NCI-H1694 (cell line): ENCODE data around the gene OASL.
"Not testable (repeated sequence)": the region's sequence is repeated elsewhere in the genome, so short reads cannot be mapped to it uniquely, and the experiment has no call there.

Experiments used
- DNase-seq: peaks from one replicate; lab custom pipeline; 2025; lab: John Stamatoyannopoulos, UW

Gene OASL

DNA sequence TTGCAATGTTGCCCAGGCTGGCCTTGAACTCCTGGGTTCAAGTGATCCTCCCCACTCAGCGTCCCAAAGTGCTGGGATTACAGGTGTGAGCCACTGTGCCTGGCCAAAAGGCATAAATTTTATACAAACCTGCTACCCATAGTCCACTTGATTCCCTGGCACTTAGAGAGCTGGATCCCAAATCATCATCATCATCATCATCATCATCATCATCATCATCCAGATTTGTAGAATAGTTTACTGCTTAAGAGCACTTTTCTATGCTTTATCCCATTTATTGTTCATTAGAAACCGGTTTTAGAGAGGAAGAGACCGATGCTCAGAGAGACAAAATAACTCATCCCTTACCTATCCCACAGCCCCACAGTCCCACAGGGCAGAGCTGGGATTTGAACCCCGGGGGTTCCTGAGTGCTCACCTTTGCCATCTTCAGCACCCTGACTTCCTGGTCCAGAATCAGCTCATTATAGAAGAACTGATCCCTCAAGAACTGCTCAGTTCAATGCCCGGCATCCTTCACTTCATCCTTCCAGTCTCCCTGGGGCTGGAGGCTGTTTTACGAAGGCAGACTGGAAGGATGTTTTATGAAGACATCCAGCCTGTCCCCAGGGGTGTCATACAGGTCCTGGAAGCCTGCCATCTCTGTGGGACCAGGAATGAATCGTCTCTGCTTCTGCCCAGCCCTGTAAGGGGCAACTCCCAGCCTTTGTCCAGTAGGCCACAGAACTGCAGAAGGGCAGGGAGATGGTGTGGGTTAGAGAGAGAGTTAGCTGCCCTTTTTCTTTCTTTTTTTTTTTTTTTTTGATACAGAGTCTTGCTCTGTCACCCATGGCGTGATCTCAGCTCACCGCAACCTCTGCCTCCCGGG lies 20.2 kb upstream of the OASL start:
- DNase-seq, result no peak

DNA sequence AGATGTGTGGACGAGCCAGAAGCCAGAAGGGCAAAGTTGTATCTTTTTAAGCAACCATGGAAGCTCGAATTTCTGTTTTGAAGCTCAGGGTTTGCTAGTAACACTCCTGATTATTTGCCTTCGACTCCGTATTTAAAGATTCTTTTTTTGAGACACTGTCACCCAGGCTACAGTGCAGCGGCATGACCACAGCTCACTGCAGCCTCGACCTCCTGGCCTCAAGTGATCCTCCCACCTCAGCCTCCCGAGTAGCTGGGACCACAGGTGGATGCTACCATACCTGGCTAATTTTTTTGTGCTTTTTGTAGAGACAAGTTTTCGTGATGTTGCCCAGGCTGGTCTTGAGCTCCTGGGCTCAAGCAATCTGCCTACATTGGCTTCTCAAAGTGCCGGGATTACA lies 18.7 kb upstream of the OASL start:
- no peak for DNase-seq

DNA sequence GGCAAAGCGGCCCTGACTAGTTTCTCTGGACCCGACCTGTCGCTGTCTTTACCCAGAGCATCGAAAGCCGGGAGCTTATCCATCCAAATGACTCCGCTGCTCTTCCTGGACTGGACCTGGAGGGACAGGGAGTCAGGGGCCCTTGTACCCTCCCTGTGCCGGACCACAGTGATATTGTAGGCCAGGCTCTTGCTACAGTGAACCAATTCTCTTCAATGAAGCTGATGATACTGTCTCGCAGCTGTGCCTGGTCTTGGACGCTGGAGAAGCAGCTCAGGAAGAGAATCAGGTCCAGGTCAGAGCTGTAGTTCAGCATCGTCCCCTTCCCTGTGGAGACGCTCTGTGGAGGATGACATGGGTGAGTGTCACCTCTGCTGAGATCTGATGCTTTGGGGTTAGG lies 14.7 kb upstream of the OASL start:
- DNase-seq, result no peak

DNA sequence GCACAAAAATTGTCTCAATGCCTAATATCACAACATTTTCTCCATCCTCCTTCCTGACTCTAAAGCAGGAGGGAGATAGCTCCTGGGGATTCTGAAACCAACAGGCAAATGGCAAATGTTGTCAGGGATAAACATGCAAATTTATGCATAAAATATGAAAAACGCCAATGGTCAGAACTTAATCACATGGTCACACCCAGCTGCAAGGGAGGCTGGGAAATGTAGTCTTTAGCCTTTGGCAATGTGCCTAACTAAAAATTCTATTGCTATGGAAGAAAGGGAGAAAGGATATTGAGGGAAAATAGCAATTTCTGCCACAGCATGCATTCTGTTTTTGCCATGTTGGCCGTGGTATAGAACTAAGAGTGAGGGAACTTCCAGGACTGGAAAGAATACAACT lies 11.7 kb upstream of the OASL start:
- no peak for DNase-seq

DNA sequence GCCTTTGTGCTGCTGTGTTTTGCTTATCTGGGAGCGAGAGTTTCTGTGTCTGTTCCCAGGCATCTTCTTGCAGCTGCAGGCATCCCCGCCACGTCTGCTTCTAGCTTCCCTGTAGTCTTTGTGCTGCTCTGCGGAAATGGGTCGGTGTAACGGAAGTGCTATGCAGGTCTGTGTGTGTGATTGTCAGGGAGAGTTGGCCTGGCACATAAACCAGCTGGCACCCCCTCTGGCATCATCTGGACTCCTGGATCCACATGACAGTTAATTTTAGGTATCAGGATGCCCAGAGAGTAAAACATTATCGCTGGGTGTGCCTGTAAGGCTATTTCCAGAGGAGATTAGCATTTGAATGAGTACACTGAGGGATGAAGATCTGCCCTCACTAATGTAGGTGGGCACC lies 9.4 kb upstream of the OASL start:
- DNase-seq, result no peak

DNA sequence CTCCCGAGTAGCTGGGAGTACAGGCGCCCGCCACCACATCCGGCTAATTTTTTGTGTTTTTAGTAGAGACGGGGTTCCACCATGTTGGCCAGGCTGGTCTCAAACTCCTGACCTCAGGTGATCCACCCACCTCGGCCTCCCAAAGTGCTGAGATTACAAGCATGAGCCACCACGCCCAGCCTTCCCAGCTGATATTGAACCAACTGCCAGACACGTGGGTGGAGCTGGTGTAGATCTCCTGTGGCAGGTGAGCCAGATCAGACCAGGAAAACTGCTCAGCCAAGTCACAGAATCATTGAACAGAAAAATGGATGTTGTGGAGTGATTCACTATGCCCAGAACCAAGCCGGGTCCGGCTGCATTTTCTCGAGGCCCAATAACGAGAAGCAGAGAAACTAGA lies 8.4 kb upstream of the OASL start:
- not testable (repeated sequence) for DNase-seq

DNA sequence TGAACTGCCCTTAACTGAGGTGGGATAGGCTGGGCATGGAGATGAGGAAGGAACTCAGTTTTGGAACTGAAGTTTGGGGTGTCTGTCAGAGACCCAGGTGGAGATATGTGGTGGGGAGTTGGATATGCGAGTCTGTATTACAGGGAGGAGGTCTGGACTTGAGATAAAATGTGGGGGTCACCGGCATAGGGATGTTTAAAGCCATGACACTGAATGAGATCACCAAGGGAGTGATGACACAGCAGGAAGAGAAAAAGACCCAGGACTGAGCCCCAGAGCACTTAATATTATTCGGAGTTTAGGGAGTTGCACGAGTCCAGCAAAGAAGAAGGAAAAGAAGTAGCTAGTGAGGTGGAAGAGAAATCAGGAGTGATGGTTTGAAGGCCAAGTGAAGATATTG lies 4.0 kb upstream of the OASL start:
- DNase-seq, result no peak

DNA sequence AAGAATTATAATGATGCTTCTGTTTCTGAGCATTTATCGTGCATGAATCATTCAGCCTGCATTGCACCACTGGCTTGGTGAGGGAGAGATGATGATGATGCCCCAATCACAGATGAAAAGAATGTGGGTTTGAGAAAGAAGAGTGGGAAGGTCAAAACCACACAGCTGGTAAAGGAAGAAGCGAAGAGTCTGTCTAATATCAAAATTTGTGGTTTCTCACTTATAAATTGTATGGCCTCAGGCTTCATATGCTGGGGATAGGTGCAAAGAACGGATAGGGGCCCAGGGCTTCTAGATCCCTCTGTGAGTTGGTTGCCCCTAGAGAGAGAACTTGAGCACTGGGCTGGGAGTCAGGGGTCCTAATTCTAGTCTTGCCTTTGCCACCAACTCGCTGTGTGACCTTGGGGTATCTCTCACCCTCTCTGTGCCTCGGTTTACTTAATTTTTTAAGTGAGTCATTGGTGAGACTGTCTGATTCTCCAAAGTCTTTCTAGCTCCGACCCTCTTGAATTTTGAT lies 2.2 kb downstream of the OASL start:
- no peak for DNase-seq

DNA sequence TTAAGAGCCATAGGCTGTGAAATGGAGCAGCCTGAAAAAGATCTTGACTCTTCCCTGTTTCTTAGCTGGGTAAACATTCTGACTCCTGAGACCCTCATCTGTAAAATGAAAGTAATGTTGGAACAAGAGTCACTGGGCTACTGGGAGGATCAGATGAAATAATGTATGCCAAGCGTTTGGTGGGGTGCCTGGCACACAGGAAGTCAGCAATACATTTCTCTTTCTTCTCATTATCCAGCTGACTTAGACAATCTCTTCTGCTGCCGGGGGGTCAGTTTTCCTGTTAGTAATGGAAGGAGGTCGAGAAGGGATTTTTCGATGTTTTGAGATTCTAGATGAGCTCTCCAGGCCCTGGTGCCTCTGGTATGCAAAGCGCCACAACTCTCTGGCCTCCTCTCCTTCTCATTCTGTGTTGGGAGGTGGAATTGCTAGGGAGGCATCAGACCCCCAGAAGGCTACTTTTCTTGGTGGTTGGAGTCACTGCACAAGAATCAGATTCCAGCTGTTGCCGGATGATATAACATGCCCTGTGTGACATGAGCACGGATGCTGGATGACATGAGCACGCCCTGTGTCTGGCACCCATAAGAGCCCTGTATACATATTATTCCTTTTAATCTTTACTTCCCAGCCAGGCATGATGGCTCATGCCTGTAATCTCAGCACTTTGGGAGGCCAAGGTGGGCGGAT lies 4.3 kb downstream of the OASL start:
- DNase-seq, result no peak

DNA sequence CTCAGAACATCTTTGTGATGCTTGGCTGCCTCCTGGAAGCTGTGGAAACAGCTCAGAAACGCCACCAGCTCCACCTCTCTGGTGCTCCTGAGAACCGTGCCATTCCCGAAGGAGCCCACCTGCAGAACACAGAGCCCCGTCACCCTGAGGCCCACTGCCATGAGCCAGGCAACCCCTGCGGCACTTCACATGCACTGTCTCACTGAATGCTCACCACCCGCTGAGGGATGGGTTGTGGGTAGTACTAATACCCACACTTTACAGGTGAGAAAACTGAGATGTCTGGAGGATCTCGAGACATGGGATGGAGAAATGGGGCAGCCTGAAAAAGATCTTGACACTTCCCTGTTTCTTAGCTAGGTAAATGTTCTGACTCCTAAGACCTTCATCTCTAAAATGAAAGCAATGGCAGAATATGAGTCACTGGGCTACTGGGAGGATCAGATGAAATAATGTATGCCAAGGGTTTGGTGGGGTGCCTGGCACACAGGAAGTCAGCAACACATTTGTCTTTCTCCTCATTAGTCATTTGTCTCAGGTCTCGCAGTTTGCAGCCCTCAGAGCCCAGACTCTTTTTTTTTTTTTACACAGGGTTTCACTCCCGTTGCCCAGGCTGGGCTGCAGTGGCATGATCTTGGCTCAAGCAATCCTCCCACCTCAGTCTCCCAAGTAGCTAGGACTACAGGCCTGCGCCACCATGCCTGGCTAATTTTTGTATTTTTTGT lies 5.3 kb downstream of the OASL start:
- DNase-seq, result no peak

DNA sequence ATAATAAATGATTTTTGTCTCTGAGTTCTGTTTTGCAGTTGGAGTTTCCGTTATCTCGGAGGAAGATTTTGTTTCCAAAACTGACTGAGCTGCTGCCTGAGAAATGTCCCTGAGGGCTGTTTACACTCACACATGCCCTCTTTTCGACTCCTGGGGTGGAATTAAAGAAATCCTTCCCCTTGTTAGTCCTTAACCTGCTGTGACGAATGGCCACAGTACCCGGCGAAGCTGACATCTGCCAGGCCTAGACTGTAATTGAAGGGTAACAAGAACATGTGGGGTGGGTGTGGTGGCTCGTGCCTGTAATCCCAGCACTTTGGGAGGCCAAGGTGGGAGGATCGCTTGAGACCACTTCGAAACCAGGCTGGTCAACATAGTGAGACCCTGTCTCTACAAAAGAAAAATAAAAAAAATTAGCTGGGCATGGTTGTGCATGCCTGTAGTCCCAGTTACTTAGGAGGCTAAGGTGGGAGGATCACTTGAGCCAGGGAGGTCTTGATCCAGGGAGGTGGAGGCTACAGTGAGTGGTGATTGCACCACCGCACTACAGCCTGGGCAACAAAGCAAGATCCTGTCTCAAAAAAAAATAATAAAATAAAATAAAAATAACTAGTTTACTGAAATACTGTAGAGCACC lies 8.4 kb downstream of the OASL start:
- DNase-seq, result no peak

DNA sequence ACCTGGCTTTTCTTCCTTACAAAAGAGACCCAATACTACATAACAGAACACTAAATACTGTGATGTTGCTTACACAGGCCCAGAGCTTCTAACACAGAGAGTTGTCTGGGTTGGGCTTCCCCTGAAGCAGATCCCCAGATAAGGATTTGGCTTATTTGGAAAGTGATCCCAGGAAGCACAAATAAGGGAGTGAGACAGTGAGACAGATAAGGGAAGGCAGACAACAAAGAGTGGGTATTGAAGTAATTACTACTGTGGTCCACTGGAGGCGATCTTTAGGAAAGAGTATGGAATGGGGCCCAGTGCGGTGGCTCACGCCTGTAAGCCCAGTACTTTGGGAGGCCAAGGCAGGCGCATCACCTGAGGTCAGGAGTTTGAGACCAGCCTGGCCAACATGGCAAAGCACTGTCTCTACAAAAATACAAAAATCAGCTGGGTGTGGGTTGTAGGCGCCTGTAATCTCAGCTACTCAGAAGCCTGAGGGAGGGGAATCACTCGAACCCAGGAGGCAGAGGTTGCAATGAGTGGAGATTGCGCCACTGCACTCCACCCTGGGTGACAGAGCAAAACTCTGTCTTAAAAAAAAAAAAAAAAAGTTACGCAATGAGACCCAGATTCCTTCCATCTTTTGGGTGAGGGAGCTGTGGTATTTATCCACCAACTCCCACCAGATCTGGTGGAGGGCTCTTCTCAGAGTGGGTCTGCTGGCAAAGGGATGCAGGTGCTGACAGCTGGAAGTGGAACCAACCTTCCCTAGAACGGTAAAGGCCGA lies 12.6 kb downstream of the OASL start:
- no peak for DNase-seq

DNA sequence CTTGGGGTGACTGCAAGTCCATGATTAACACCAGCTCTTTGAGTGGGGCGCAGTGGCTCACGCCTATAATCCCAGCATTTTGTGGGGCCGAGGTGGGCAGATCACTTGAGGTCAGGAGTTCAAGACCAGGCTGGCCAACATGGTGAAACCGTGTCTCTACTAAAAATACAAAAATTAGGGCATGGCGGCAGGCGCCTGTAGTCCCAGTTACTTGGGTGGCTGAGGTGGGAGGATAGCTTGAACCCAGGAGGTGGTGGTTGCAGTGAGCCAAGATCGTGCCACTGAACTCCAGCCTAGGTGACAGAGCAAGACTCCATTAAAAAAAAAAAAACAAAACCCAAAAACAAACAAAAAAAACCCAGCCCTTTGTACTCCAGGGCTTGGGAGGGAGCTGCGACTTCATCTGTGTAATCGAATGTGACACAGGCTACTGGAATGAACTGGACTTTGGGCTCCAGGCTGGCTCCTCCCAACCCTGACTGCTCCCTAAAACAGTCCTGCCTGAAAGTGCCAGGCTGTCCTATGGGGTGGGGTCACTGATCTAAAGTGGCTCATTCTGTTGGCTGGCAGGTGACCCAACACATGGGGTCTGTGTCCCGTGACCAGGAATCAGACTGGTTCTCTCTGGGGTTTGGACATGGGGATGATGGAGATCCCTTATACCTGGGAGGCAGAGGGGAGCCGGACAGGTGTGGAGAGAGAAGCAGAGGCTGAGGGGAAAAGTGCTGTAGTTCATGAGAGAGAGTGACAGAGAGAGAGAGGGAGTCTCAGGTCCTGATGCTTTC lies 13.4 kb downstream of the OASL start:
- DNase-seq, result no peak

DNA sequence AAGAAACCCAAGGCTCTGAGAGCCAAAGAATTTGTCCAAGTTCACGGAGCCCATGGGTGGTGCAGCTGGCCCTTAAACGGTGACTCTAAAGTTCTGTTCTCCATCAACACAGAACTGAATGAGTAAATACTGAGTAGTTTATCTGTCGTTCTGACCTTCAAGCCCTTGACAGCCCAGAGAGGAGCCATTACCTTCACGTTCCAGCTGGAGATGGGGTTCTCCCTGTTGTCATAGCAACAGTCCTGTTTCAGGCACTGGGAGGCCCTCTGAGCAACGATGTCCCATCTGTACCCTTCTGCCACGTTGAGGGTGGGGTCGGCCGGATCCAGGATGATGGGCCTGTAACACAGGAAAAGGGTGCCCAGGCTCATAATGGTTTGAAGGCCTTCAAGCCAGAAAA lies 15.2 kb downstream of the OASL start:
- no peak for DNase-seq

DNA sequence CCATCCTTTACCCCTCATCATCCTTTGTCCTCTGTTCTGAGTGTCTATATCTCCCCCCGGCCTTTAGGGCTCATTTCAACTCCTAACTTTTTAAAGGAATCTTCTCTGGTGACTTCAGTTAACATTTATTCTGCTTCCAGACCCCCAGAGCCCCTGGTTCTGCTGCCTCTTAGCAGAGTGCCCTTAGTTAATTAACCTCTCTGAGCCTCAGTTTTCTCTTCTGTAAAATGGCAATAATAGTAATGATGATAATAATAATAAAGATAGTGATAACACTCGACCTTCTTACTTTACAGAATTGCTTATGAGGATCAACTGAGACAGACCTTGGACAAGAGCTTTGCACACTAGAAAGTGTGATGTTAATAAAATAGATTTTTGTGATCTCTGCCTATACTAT lies 16.3 kb downstream of the OASL start:
- no peak for DNase-seq

DNA sequence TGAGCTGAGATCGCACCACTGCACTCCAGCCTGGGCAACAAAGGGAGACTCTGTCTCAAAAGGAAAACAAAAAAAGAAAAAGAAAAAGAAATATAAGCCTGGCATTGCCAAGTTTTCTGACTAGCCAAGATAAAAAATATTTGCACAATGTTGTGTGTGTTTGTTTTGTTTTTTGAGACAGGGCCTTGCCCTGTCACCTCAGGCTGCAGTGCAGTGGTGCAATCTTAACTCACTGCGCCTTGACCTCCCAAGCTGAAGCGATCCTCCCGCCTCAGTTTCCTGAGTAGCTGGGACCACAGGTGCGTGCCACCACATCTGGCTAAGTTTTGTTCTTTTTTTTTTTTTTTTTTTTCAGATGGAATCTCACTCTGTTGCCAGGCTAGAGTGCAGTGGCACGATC lies 17.3 kb downstream of the OASL start:
- DNase-seq, result no peak

DNA sequence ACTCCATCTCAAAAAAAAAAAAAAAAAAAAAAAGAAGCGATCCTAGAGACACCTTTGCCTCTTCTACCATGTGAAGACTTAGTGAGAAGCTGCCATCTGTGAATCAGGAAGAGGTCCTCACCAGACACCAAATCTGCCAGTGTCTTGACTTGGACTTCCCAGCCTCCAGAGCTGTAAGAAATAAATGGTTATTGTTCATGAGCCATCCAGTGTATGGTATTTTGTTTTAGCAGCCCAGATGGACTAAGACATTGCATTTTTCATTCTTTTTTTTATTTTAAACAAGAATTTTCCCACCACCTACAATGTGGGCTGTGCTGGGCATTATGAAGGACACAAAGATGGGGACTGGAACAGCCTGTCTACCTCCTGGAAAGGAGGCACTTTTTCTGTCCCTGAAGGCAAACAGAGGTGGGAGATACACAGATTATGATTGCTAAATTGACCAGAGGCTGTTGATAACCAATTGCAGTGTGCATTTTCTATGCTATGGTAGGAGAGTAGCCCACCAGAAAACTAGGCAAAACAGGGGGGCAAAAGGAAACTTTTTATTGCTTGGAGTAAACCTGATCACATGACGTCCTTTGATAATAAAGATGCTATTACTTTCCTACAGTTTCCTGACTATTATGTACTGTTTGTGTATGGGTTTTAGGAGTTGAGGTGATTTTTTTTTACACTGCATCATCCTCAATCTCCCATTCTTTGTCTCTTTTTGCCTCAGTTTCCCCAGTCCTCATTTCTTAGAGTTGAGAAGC lies 20.0 kb downstream of the OASL start:
- no peak for DNase-seq

DNA sequence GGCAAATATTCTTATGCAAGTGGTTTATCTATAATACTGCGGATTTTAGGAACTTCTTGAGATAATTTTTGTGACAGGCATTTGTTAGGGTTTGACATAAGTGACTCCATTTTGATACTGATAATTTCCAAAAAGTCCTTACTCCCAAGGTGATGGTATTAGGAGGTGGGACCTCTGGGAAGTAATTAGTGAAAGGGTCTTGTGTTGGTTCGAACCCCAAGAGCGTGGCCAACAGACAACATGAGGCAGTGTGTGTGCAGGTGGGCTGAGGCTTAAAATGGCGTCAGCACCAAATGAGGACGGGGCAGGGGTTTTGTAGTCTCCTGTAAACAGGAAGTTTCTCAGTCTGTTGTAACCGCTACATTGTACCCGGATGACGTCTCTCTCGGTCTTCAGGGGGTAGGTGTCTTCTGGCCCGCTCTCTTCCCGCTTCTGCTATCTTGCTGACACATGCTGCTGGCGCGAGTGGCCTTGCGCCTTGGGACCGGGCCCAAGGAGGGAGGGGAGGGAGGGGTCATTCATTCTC lies 21.0 kb downstream of the OASL start:
- DNase-seq, result no peak
